Measurements from ENCODE around the gene FMN2.
"Not testable (repeated sequence)": the region's sequence is repeated elsewhere in the genome, so short reads cannot be mapped to it uniquely, and the experiment has no call there.

Gene FMN2

DNA sequence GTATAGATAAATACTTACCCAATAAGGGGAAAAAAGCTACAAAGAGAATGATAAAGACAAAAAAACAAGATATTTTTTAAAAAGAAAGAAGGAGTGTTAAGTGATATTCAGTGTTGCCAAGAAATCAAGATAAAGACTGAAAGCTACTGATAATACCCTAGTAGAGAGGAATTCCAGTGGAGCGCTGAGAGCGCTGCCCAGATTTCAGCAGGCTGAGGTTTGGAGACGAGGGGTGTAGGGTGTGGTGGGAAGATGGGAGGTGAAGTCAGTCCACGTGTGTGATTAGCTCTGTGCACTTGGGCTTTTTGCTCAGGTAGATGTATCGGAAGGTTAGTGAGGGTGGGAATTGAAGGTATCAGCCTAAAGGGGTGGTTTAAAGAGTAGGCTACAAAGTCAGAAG is 47.8 kb downstream of the FMN2 start:
- DNase-seq (ENCODE audit: low read depth): no peak

- DNase-seq (ENCODE audit: low read depth): no peak
These were observed 53.4 kb downstream of the FMN2 start for GRCh38 chr1:240145120-240145519.

DNA sequence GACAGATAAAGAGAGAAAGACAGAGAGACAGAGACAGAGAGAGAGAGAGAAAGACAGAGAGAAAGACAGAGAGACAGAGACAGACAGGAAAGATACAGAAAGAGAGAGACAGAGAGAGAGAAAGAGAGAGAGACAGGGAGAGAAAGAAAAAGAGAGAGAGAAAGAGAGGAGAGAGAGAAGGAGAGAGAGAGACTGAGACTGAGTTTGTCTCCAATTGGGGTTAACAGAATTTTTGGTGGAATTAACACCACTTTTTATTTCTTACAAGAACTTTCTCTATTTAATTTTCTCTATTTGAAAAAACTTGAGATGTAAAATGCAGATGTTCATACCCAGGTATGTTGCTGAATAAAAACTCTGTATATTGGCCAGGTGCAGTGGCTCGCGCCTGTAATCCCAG is 56.6 kb downstream of the FMN2 start:
- no peak for DNase-seq (ENCODE audit: low read depth)

- peak; percentile 16 for DNase-seq (ENCODE audit: low read depth)
These were observed 57.9 kb downstream of the FMN2 start for GRCh38 chr1:240149484-240150094.

GRCh38 chr1:240151136-240151735 is 59.6 kb downstream of the FMN2 start:
- DNase-seq (ENCODE audit: low read depth): no peak

- no peak for DNase-seq (ENCODE audit: low read depth)
These were observed 61.1 kb downstream of the FMN2 start for GRCh38 chr1:240152611-240153297.

DNA sequence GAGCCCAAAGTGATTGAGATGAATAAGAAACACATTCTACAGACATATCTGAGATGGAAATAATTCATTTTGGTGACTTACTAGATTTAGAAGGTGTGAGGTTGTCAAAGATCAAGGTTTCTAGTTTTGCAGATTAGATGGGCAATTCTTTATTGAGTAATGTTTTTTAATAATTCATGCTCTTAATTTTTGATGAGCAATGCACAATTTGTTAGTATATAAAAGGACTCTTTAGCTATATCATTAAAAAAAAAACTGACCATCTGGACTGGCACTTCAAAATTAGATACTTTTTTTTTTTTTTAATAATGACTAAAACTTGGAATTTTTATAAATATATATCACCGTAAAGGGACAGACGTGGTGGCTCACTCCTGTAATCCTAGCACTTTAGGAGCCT is 63.9 kb downstream of the FMN2 start:
- no peak for DNase-seq (ENCODE audit: low read depth)

DNA sequence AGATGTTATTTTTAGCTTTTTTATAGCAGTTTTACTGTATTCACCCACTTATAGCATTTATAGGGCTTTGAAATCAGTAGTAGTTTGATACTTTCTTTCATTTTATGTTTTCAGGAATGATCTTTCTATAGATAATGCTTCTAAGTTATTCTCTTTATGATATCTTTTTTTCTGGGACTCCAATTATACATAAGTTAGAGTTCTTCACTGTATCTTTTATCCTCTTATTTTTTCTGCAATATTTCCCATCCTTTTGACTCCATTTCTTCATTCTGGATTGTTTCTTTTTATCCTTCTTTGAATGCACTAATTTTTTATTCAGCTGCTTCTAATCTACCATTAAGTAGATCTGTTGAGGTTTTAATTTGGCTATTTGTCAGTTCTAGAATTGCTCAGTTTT is 73.1 kb downstream of the FMN2 start:
- DNase-seq (ENCODE audit: low read depth): no peak

DNA sequence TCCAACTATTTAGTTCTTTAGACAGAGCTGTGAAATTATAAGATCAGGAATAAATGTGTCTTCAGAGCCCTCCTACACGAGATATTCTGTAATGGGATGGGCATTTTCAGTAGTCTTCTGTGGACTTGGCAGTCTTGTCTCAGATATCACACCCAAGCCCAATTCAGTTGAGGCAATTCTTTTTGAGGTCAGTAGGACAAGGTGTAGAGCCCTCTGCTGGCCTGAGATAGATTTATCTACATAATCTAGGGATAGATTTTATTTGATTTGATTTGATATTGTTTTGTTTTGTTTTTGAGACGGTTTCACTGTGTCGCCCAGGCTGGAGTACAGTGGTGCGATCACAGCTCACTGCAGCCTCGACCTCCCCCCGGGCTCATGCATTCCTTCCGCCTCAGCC is 77.5 kb downstream of the FMN2 start:
- peak; percentile 36 for DNase-seq (ENCODE audit: low read depth)

DNA sequence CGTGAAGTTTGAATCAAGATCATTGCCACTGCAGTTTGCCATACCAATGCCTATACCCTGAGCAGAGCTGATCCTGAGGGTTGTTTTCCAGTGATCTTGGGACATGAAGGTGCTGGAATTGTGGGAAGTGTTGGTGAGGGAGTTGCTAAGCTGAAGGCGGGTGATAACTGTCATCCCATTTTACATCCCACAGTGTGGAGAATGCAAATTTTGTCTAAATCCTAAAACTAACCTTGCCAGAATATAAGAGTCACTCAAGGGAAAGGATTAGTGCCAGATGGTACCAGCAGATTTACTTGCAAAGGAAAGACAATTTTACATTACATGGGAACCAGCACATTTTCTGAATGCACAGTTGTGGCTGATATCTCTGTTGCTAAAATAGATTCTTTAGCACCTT is 78.6 kb downstream of the FMN2 start:
- DNase-seq (ENCODE audit: low read depth): no peak

- DNase-seq (ENCODE audit: low read depth): no peak
These were observed 79.1 kb downstream of the FMN2 start for GRCh38 chr1:240170806-240171205.

GRCh38 chr1:240171907-240172306 is 80.2 kb downstream of the FMN2 start:
- DNase-seq (ENCODE audit: low read depth): peak; percentile 46

GRCh38 chr1:240173836-240174235 is 82.2 kb downstream of the FMN2 start:
- DNase-seq (ENCODE audit: low read depth): peak; percentile 8

- DNase-seq (ENCODE audit: low read depth): peak; percentile 44
These were observed 83.1 kb downstream of the FMN2 start for GRCh38 chr1:240174734-240175133.

- no peak for DNase-seq (ENCODE audit: low read depth)
These were observed 86.7 kb downstream of the FMN2 start for GRCh38 chr1:240178366-240178765.

DNA sequence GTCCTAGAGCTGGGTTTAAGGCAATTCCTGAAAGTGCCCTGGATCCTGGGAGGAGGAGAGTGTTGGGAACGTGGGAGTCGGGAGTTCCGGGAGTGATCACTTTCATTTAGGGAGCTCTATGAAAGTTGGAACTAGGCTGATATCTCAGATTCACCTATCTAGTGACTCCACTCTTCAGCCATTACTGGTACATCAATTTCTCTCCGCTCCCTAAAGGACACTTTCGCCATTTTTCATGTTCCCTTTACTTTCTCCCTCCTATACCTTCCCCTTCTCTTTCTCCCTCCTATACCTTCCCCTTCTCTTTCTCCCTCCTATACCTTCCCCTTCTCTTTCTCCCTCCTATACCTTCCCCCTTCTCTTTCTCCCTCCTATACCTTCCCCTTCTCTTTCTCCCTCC is 93.0 kb downstream of the FMN2 start:
- DNase-seq (ENCODE audit: low read depth): not testable (repeated sequence)

- no peak for DNase-seq (ENCODE audit: low read depth)
These were observed 96.5 kb downstream of the FMN2 start for GRCh38 chr1:240188139-240188538.

GRCh38 chr1:240189386-240189989 is 97.8 kb downstream of the FMN2 start:
- peak; percentile 24 for DNase-seq (ENCODE audit: low read depth)

- peak; percentile 94 for DNase-seq (ENCODE audit: low read depth)
These were observed 99.3 kb downstream of the FMN2 start for GRCh38 chr1:240190881-240191401.

GRCh38 chr1:240192851-240193250 is 101.2 kb downstream of the FMN2 start:
- peak; percentile 64 for DNase-seq (ENCODE audit: low read depth)

DNA sequence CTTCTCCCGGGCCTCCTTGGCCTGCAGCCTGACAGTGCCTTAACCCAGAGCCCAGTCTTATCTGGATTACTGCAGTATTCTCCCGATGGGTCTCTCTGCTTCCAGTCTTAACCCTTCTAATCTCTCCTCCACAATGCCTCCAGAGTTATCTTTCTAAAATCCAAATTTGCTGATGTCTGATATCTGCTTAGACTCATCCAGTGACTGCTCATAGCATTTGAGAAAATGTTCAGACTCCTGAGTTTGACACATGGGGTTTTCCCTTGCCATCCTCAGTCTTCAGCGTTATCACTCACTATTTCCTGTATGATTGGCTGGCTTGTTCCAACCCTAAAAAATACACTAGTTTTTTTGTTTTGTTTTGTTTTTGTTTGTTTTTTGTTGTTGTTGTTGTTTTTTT is 102.0 kb downstream of the FMN2 start:
- DNase-seq (ENCODE audit: low read depth): no peak

GRCh38 chr1:240194120-240194519 is 102.4 kb downstream of the FMN2 start:
- peak; percentile 91 for DNase-seq (ENCODE audit: low read depth)

DNA sequence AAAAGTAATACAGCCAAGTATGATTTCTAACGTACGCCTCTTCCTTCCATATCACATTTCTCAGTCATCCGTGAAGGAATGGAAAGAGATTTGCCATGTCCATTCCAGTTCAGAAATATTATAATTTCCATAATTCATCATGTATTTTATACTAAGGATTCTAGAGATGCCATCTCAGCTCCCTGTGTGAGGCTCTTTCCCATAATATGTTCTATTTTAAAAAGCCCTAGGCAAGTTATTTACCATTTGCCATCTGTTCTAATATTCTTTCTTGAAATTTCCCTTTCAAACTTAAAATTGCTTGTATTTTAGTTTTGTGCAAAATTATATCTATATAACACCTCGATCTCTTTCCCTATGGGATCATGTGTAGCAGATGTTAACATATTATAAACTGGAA is 106.7 kb downstream of the FMN2 start:
- DNase-seq (ENCODE audit: low read depth): no peak
